WTC11 (cell line): Measurements from ENCODE around the gene SLC24A4. TPM values are rescaled to one million over a fixed set of nuclear protein-coding genes. Genes with fewer than 3 reads are reported as not detected.

Experiments
- ATAC-seq: fragments of 200-7000 bp; cut with Tn5 transposase; 2 replicates; pipeline ENCODE4 v1.10.0; 2021; ENCODE audit warnings: mild to moderate bottlenecking, moderate library complexity
- CTCF ChIA-PET: fragments of 300-600 bp; sonication (Branson Sonifier 250); formaldehyde crosslinking; loops from one replicate; lab custom pipeline; 2021; ENCODE audit warnings: antibody characterized with exemption; lab: Charles Lee
- POLR2A ChIA-PET: fragments of 350-600 bp; sonication (Branson Sonifier 250); formaldehyde crosslinking; loops from one replicate; lab custom pipeline; 2021; ENCODE audit warnings: antibody characterized with exemption; lab: Charles Lee
- DNase-seq: peaks from one replicate; pipeline ENCODE4 v3.0.0; 2021; ENCODE audit warnings: low spot score
- H3K27ac Mint-ChIP-seq: 2 replicates; pipeline ENCODE4 v1.8.0; 2021; ENCODE audit warnings: mixed read lengths
- H3K27me3 Mint-ChIP-seq: 2 replicates; pipeline ENCODE4 v1.8.0; 2021; ENCODE audit warnings: low read depth, mild to moderate bottlenecking, moderate library complexity, mixed read lengths
- H3K36me3 Mint-ChIP-seq: 2 replicates; pipeline ENCODE4 v1.8.0; 2021; ENCODE audit warnings: mixed read lengths
- H3K4me1 Mint-ChIP-seq: 2 replicates; pipeline ENCODE4 v1.8.0; 2022; ENCODE audit warnings: mixed read lengths
- H3K4me3 Mint-ChIP-seq: 2 replicates; pipeline ENCODE4 v1.8.0; 2021; ENCODE audit warnings: mild to moderate bottlenecking, moderate library complexity, mixed read lengths
- H3K9me3 Mint-ChIP-seq: 2 replicates; pipeline ENCODE4 v1.8.0; 2021; ENCODE audit warnings: mixed read lengths
- CDX4 ChIP-seq: fragments of 250-450 bp; sonication (Bioruptor Pico); IDR thresholded peaks from 2 replicates; pipeline ENCODE4 v1.9.0; 2021; ENCODE audit warnings: moderate library complexity, mild to moderate bottlenecking, inconsistent platforms, borderline replicate concordance
- CTCF ChIP-seq: fragments of 200-600 bp; IDR thresholded peaks from 2 replicates; pipeline ENCODE4 v1.8.0; 2022; ENCODE audit warnings: antibody characterized with exemption
- E2F1 ChIP-seq: sonication (generic); formaldehyde crosslinking; IDR thresholded peaks from 2 replicates; pipeline ENCODE4 v1.8.0; 2022; ENCODE audit warnings: mild to moderate bottlenecking, missing genetic modification reagents
- ERG ChIP-seq: fragments of 250-450 bp; sonication (Bioruptor Pico); IDR thresholded peaks from 2 replicates; pipeline ENCODE4 v1.8.0; 2021; ENCODE audit warnings: mild to moderate bottlenecking
- ESRRA ChIP-seq: sonication (generic); formaldehyde crosslinking; IDR thresholded peaks from 2 replicates; pipeline ENCODE4 v1.8.1; 2022; ENCODE audit warnings: mild to moderate bottlenecking, missing genetic modification reagents, borderline replicate concordance
- FOXP1 ChIP-seq: sonication (generic); formaldehyde crosslinking; IDR thresholded peaks from 2 replicates; pipeline ENCODE4 v1.8.0; 2022; ENCODE audit warnings: missing genetic modification reagents, mild to moderate bottlenecking, moderate library complexity, borderline replicate concordance
- GABPB1 ChIP-seq: sonication (generic); formaldehyde crosslinking; IDR thresholded peaks from 2 replicates; pipeline ENCODE4 v1.8.1; 2023; ENCODE audit warnings: mild to moderate bottlenecking, missing genetic modification reagents
- NFATC4 ChIP-seq: fragments of 250-450 bp; sonication (Bioruptor Pico); IDR thresholded peaks from 2 replicates; pipeline ENCODE4 v1.9.0; 2021; ENCODE audit warnings: mild to moderate bottlenecking
- NFE2L1 ChIP-seq: sonication (generic); formaldehyde crosslinking; IDR thresholded peaks from 2 replicates; pipeline ENCODE4 v1.8.1; 2023; ENCODE audit warnings: missing genetic modification reagents
- NFYB ChIP-seq: sonication (generic); formaldehyde crosslinking; conservative IDR thresholded peaks from 2 replicates; pipeline ENCODE4 v1.8.0; 2022; ENCODE audit warnings: low read depth, missing genetic modification reagents
- NR1H2 ChIP-seq: sonication (generic); formaldehyde crosslinking; IDR thresholded peaks from 2 replicates; pipeline ENCODE4 v1.9.0; 2021; ENCODE audit warnings: mild to moderate bottlenecking, moderate library complexity, missing genetic modification reagents
- NR3C1 ChIP-seq: sonication (generic); formaldehyde crosslinking; conservative IDR thresholded peaks from 2 replicates; pipeline ENCODE4 v1.8.1; 2023; ENCODE audit warnings: low read depth, mild to moderate bottlenecking, missing genetic modification reagents
- RELA ChIP-seq: sonication (generic); formaldehyde crosslinking; IDR thresholded peaks from 2 replicates; pipeline ENCODE4 v1.8.1; 2022; ENCODE audit warnings: missing genetic modification reagents, mild to moderate bottlenecking, borderline replicate concordance
- SMAD4 ChIP-seq: sonication (generic); formaldehyde crosslinking; IDR thresholded peaks from 2 replicates; pipeline ENCODE4 v1.8.0; 2022; ENCODE audit warnings: mild to moderate bottlenecking, missing genetic modification reagents
- TEAD4 ChIP-seq: sonication (generic); formaldehyde crosslinking; IDR thresholded peaks from 2 replicates; pipeline ENCODE4 v1.8.0; 2022; ENCODE audit warnings: mild to moderate bottlenecking, missing genetic modification reagents
- USF2 ChIP-seq: sonication (generic); formaldehyde crosslinking; IDR thresholded peaks from 2 replicates; pipeline ENCODE4 v1.8.1; 2023; ENCODE audit warnings: mild to moderate bottlenecking, missing genetic modification reagents, moderate library complexity
- ZBTB43 ChIP-seq: sonication (generic); formaldehyde crosslinking; IDR thresholded peaks from 2 replicates; pipeline ENCODE4 v1.8.1; 2023; ENCODE audit warnings: mild to moderate bottlenecking, missing genetic modification reagents
- ZNF232 ChIP-seq: sonication (generic); formaldehyde crosslinking; IDR thresholded peaks from 2 replicates; pipeline ENCODE4 v1.8.0; 2022; ENCODE audit warnings: mild to moderate bottlenecking, missing genetic modification reagents
- ZNF263 ChIP-seq: sonication (generic); formaldehyde crosslinking; IDR thresholded peaks from 2 replicates; pipeline ENCODE4 v1.8.1; 2022; ENCODE audit warnings: low read depth, mild to moderate bottlenecking, moderate library complexity, missing genetic modification reagents
- ZNF512 ChIP-seq: sonication (generic); formaldehyde crosslinking; IDR thresholded peaks from 2 replicates; pipeline ENCODE4 v1.8.1; 2022; ENCODE audit warnings: missing genetic modification reagents, borderline replicate concordance
- total RNA-seq: library from RNA; stranded (reverse); gene quantifications from 3 replicates; pipeline ENCODE4 v1.2.3, GENCODE V29; 2021

The SLC24A4 gene
- total RNA-seq, 1 experiment from 2014 or later, result 0.90 TPM

- TF ChIP-seq NFYB, result no peak
- no peak for TF ChIP-seq NFATC4 (CRISPR knock-in tag)
These were observed 108.3 kb downstream of the SLC24A4 start (continued) for GRCh38 chr14:92431199-92431725.

- CTCF ChIA-PET, result no interaction called here
- peaks cover 14% of the 10 kb centered on the region for H3K9me3 Mint-ChIP-seq
- H3K36me3 Mint-ChIP-seq, result no peaks in the 10 kb centered on the region
- POLR2A ChIA-PET, result no interaction called here
- H3K4me3 Mint-ChIP-seq, result no peak overlapping the region
- DNase-seq (no peak), ATAC-seq (no peak)
- H3K27me3 Mint-ChIP-seq, result no peaks in the 10 kb centered on the region
- no peak overlapping the region for H3K27ac Mint-ChIP-seq
- H3K4me1 Mint-ChIP-seq, result no peaks in the 10 kb centered on the region
- no peak for TF ChIP-seq GABPB1
- TF ChIP-seq ZBTB43, result no peak
- no peak for TF ChIP-seq SMAD4 (CRISPR knock-in tag)
- no peak for TF ChIP-seq NR1H2 (CRISPR knock-in tag)
- TF ChIP-seq CDX4 (CRISPR knock-in tag), result no peak
- TF ChIP-seq NR3C1 (CRISPR knock-in tag), result no peak
- TF ChIP-seq TEAD4 (CRISPR knock-in tag), result no peak
- TF ChIP-seq ZNF232 (CRISPR knock-in tag), result no peak
- no peak for TF ChIP-seq CTCF
- no peak for TF ChIP-seq RELA (CRISPR knock-in tag)
- TF ChIP-seq FOXP1, result no peak
- no peak for TF ChIP-seq ZNF263 (CRISPR knock-in tag)
- no peak for TF ChIP-seq USF2
- no peak for TF ChIP-seq E2F1 (CRISPR knock-in tag)
- no peak for TF ChIP-seq ERG (CRISPR knock-in tag)
- no peak for TF ChIP-seq ESRRA (CRISPR knock-in tag)
- no peak for TF ChIP-seq ZNF512 (CRISPR knock-in tag)
- no peak for TF ChIP-seq NFATC4 (CRISPR knock-in tag)
- TF ChIP-seq NFE2L1 (CRISPR knock-in tag), result no peak
These were observed 110.4 kb downstream of the SLC24A4 start for GRCh38 chr14:92433407-92433806.
